Measurements from ENCODE around the gene IFNAR2.

The IFNAR2 gene

GRCh38 chr21:33270986-33271385 is 41.2 kb downstream of the IFNAR2 start:
- TF ChIP-seq CTCF (IDR thresholded peaks at IDR 0.05): no peak
- Histone ChIP-seq H3K27ac (no peak overlapping the region), H3K36me3 (peaks cover 23 to 53% (median 49%) of the 10 kb centered on the region in 3 donors), H3K4me1 (peaks cover 0 to 13% (median 6%) of the 10 kb centered on the region in 4 donors), H3K4me3 (no peak overlapping the region), H3K27me3 (no peaks in the 10 kb centered on the region), H3K9me3 (no peaks in the 10 kb centered on the region)
- DNase-seq: no peak
- intact Hi-C loops (cut with DNase I; ENCODE audit: low total_unique reads): no loop called here

GRCh38 chr21:33273044-33273443 is 43.3 kb downstream of the IFNAR2 start:
- no peak for TF ChIP-seq CTCF (IDR thresholded peaks at IDR 0.05)
- Histone ChIP-seq H3K36me3 (peaks cover 24 to 60% (median 56%) of the 10 kb centered on the region in 3 donors), H3K4me1 (peaks cover 0 to 6% (median 0%) of the 10 kb centered on the region in 4 donors), H3K27ac (no peak overlapping the region), H3K27me3 (no peaks in the 10 kb centered on the region), H3K4me3 (no peak overlapping the region), H3K9me3 (no peaks in the 10 kb centered on the region)
- intact Hi-C loops (cut with DNase I; ENCODE audit: low total_unique reads): no loop called here
- no peak for DNase-seq

- intact Hi-C loops (cut with DNase I; ENCODE audit: low total_unique reads): no loop called here
- no peak for TF ChIP-seq CTCF (IDR thresholded peaks at IDR 0.05)
- Histone ChIP-seq H3K4me1 (no peaks in the 10 kb centered on the region), H3K27ac (no peak overlapping the region), H3K9me3 (no peaks in the 10 kb centered on the region), H3K27me3 (no peaks in the 10 kb centered on the region), H3K36me3 (peaks cover 38 to 81% (median 67%) of the 10 kb centered on the region in 3 donors), H3K4me3 (no peak overlapping the region)
- DNase-seq: no peak
Measured at GRCh38 chr21:33278721-33279120, 49.0 kb downstream of the IFNAR2 start.

GRCh38 chr21:33279330-33279820 is 49.6 kb downstream of the IFNAR2 start:
- H3K4me3 ChIP-seq: no peak overlapping the region
- no peaks in the 10 kb centered on the region for H3K9me3 ChIP-seq
- H3K27ac ChIP-seq: no peak overlapping the region
- TF ChIP-seq CTCF (IDR thresholded peaks at IDR 0.05): no peak
- intact Hi-C loops (cut with DNase I; ENCODE audit: low total_unique reads): no loop called here
- H3K27me3 ChIP-seq: no peaks in the 10 kb centered on the region
- no peaks in the 10 kb centered on the region for H3K4me1 ChIP-seq
- peaks cover 32 to 78% (median 67%) of the 10 kb centered on the region in 3 donors for H3K36me3 ChIP-seq
- DNase-seq: no peak

Measured in tibial artery (tissue), 4 donors.